GM19025 (cell line): ENCODE measurements around the gene OXER1.

Experiments
- ATAC-seq: cut with Tn5 transposase; IDR thresholded peaks from one replicate; pipeline ENCODE4 v1.9.1; 2021; ENCODE audit warnings: mild to moderate bottlenecking, low read depth, moderate library complexity; ENCODE audit not compliant: unreplicated experiment

The OXER1 gene

GRCh38 chr2:42713920-42714319 is 50.0 kb downstream of the OXER1 start:
- ATAC-seq: no peak

GRCh38 chr2:42712934-42713333 is 51.0 kb downstream of the OXER1 start:
- no peak for ATAC-seq
